NCI-H1105 (cell line): Measurements from ENCODE around the gene CDK2.
"Not testable (repeated sequence)": the region's sequence is repeated elsewhere in the genome, so short reads cannot be mapped to it uniquely, and the experiment has no call there.

Experiments
- DNase-seq: peaks from one replicate; lab custom pipeline; 2025; lab: John Stamatoyannopoulos, UW

CDK2 gene

DNA sequence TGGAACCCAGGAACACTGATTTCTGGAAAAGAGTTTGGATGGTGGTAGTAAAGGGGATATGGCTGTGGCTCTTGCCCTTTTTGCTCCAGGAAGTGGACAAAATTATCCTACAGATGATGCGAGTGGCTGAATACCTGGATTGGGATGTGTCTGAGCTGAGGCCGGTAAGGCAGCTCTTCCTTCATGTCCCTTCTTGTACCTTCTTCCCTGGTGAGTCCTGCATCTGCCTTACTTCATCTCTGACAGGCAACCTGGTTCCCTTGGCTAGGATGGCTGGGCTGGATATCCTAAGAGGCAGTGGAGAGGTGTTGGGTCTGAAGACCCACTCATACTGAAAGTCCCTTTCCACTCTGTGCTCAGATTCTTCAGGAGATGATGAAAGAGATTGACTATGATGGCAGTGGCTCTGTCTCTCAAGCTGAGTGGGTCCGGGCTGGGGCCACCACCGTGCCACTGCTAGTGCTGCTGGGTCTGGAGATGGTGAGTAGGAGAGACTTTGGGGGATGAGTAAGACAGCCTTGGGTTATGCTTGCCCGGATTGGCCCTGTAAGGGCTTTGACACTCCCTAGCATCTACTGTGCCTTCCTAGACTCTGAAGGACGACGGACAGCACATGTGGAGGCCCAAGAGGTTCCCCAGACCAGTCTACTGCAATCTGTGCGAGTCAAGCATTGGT, 27.7 kb upstream of the CDK2 start:
- DNase-seq: no peak

DNA sequence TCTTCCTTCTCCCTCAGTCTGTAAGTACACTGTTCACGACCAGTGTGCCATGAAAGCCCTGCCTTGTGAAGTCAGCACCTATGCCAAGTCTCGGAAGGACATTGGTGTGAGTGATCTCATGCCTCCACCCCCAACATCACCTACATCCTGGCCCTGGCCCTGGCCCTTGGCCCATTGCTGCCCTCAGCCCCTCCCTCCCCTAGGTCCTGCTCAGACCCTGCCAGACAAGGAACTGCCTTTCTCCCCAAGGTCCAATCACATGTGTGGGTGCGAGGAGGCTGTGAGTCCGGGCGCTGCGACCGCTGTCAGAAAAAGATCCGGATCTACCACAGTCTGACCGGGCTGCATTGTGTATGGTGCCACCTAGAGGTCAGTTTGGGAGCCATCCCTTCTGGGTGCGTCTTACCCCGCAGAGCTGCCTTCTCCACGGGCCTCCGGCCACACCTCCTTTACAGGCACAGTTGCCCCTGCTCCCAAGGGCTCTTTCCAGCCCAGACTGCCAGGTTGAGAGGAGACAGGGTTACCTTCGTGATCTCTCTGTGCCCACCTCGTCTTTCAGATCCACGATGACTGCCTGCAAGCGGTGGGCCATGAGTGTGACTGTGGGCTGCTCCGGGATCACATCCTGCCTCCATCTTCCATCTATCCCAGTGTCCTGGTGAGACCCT, 26.4 kb upstream of the CDK2 start:
- DNase-seq: peak; percentile 40

DNA sequence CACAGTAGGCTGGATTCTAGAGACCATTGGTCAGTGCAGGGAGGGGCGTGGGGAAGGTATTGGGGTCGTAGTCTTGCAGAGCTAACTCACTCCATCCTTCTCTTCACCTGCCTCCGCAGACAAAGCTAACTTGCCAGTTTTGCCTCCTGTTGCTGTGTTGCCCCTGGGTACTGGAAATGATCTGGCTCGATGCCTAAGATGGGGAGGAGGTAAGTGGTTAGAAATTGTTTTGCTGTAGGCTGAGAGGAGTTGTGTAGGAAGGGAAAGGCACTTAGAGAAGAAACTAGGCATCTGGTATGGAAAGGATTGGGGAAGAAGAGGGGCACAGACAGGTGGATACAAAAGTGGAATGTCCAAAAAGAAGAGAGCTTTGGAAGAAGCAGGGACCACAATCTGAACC, 24.6 kb upstream of the CDK2 start:
- DNase-seq: no peak

DNA sequence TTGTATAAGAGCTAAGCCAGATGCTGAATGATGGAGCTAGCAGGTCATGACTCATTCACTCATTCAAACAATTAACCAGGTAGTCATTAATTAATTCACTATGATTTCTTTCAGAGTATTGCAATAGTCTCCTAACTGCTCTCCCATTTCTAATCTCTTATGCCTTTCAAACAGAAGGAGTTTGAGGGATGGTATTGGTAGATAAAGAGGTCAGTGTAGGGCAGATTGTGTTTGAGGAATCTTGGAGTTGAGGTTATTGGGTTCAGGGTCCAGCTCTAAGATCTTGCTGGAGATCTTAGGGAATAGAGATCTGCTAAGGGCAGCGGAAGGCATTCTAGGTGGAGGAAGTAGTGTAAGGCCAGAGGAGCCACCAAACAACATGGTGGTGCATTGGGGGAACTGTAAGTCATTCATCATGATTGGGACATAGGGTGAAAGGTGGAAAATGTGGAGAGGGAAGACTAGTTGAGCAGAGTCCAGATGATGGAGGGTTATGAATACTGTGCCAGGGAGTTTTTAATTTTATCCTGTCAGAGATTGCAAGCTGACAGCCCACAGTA, 24.0 kb upstream of the CDK2 start:
- no peak for DNase-seq

DNA sequence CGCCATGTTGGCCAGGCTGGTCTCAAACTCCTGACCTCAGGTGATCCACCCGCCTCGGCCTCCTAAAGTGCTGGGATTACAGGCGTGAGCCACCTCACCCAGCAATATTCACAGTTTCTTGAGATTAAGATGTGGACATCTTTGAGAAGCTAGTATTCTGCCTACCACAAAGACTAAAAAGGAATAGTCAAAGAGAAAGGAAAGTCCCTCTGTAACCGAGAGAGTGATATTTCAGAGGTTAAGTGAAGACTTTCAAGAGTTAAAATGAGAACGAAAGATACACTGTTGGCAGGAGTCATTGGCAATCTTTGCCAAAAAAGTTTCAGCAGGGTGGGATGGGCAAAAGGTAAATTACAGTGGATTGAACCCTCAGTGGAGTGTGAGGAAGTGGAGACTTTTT, 20.1 kb upstream of the CDK2 start:
- no peak for DNase-seq

DNA sequence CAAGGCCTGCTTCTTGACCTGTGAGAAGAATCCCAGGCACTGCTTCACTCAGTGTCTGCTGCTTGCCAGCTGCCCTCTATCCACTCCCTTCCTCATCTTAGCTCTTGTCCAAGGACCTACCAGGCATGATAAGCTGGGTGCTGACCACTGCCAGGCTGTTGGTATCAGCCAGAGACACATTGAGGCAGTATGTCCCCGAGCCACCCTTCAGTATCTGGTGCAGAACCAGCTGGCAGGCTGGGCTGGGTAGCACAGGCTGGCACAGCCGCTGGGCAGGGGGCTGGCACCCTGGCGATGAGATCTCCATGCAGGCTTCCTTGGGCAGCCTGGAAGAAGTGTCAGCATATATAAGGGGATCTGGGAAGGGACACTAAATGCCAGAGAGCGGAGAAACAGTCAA, 11.3 kb upstream of the CDK2 start:
- DNase-seq: no peak

DNA sequence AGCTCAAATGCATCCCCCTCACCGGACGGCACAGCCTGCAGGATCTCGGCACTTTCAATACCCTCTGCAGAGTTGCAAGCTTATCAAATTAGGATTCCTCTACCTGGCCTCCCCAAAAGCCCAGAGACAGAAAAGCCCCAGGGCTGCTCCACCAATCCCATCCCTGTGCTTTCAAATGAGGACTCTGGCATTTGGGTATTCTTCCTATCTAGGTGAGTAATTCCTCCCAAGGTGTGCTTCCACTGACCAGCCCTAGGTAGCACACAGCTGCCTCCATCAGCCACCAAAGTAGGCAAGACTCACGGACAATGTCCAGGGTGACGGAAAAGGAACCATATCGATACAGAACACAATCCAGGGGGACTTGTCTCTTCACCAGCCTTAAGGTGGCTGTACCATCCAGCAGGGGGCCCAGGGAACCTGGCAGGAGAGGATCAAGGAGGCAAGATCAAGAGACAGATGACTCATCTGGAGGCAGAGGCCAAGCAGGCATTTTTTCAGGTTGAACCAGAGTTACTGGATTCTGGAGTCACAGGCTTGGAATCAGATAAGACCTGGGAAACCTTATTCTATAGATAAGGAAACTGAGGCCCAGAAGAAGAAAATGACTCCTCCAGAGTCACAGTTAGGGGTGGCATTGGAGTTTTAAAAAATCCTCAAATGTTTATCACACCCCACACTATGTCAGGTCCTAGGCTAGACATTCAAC, 10.7 kb upstream of the CDK2 start:
- no peak for DNase-seq

DNA sequence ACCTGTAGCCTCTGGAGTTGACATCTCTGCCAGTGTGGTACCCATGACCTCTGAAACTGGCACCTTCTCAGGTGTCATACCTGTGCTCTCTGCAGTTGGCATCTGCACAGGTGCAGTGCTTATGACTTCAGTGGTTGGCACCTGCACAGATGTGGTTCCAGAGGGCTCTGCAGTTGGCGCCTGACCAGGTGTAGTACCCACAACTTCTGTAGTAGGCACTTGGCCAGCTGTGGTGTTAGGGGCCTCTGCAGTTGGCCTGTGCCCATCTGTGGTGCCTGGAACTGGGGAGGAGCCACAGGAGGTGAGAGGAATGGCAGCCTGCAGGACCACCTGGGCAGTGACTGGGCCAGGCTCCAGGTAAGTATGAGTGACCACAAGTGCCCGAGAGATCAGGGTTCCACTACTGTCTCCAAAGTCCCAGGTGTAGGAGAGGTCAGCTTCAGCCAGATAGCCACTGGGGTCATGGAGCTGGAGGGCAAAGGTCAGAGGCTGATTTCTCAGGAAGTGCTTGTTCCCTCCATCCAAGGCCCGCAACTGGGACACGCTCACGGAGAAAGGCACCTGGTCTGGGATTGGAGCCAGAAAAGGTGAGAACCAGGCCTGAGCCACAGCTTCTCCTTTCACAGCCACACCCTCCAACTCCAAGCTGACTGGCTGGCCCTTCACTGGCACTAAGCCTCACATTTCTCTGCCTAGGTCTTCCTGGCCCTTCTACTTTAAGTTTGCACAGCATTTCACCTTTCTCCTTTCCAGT, 9.3 kb upstream of the CDK2 start:
- no peak for DNase-seq

DNA sequence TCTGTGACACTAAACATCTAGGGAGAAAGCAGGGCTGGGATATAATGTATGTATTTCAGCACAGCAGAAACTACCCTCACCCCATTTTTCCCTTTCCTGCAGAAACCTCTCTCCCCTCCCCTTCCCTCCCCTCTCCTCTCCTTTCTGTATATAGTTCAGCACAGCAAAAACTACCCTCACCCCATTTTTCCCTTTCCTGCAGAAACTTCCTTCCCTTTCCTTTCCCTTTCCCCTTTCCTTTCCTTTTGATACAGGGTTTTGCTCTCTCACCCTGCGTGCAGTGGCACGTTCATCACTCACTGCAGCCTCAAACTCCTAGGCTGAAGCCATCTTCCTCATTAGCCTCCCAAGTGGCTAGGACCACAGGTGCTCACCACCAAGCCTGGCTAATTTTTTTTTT, 2.9 kb upstream of the CDK2 start:
- no peak for DNase-seq

DNA sequence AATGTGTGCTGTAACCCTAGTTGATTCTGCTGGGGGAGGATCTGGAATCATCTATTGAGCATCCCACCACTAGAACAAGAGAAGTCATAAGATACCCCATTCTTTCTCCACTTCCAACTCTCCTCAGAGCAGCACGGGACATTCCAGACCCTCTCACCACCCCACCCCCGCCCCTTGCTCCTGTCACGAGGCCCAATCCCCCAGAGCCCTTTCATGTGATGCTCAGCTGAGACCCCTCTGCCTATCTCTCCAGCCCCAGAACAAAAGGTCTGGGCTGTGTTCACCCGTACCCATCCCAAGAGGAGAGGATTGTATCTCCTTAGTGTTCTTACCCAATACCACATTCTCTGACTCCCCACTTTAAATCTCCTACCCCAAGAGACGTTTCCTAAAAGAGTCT, 1.4 kb upstream of the CDK2 start:
- no peak for DNase-seq

DNA sequence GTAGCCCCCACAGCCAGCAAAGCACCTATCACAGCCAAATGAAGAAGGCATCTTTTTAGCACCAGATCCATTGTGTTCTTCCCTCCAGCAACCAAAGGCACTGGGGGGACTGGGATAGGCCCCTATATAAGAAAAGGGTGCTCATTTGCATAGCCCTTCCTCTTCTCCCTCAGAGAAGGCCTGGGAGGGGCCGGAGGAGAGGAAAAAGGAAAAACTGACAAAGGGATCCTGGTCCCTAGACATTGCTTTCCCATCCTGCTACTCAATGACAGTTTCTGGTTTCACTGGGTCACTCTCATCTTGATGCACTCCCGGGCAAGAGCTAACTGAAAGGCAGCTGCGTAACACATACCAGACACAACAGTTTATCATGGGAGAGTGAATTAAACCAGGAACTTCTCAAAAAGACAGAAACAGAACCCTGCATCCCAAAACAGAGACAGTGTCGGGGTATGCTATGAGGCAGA, 656 bp upstream of the CDK2 start, which contains the start of gene PMEL:
PMEL (minus strand) TSS at position 102 of the 467 bp plus-strand sequence; CDS start at position 71, 31 bp downstream.
- DNase-seq: no peak

DNA sequence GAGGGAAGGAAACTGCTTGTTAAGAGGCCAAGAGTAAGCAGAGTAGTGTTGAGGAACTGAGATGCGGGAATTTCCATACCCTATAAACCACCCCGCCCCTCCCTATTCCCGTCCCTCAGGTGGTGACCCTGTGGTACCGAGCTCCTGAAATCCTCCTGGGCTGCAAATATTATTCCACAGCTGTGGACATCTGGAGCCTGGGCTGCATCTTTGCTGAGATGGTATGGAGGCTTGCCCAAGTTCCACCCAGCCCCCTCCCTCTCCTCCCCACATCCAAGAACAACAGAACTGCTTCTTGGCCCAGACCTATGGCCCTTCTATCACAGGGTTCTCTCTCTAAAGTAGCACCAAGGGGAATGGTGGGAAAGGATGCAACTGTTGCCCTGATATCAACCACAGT, 2.7 kb downstream of the CDK2 start:
- DNase-seq: no peak

DNA sequence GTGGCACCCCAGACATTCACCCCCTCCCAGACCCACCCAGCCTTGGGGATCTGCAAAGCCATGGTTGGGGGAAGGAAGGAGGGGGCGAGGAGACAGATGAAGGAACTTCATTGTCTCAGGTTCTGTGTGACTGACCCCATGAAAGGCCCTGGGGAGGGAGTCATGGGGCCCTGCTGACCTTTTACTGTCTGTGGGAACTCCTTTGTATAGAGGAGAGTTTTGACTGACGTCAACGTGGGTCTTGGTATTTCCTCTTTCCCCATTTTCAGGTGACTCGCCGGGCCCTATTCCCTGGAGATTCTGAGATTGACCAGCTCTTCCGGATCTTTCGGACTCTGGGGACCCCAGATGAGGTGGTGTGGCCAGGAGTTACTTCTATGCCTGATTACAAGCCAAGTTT, 4.1 kb downstream of the CDK2 start:
- no peak for DNase-seq

DNA sequence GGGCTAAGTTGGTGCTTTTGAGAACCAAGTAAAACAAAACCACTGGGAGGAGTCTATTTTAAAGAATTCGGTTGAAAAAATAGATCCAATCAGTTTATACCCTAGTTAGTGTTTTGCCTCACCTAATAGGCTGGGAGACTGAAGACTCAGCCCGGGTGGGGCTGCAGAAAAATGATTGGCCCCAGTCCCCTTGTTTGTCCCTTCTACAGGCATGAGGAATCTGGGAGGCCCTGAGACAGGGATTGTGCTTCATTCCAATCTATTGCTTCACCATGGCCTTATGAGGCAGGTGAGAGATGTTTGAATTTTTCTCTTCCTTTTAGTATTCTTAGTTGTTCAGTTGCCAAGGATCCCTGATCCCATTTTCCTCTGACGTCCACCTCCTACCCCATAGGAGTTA, 5.4 kb downstream of the CDK2 start:
- DNase-seq: no peak

DNA sequence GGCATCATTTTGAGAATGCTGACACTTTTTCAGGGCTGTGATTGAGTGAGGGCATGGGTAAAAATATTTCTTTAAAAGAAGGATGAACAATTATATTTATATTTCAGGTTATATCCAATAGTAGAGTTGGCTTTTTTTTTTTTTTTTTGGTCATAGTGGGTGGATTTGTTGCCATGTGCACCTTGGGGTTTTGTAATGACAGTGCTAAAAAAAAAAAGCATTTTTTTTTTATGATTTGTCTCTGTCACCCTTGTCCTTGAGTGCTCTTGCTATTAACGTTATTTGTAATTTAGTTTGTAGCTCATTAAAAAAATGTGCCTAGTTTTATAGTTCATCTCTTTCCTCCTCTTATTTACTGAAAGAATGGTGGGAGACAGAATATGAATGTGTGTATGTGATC, 5.8 kb downstream of the CDK2 start:
- no peak for DNase-seq

DNA sequence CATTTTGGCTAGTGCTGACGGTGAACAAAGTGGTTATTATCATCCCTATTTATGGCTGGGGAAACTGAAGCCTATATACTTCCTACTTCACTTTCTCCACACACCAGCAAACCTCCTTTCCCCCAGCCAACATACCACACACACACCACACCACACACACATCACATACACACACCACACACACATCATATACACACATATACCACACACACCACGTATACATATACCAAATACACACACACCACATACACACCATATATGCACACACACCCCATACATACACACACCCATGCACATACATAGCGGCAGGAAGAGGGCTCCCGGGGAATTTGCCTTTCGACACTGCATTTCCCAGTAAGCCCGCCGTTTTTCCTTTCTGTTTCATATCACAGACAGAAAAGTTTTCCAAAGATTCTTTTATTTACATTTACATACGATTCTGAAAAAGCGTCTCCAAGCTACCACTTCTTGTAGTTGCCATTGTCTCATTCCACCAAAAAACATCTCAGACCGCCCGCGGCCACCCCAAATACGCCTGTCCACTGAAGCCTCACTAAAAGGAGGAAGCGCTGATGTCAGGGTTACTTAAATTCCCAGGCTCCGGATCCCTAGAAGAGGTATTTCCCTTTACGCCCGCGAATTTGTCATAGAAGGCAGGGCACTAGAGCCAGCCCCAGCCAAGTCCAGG, 6.4 kb downstream of the CDK2 start:
- DNase-seq: no peak

DNA sequence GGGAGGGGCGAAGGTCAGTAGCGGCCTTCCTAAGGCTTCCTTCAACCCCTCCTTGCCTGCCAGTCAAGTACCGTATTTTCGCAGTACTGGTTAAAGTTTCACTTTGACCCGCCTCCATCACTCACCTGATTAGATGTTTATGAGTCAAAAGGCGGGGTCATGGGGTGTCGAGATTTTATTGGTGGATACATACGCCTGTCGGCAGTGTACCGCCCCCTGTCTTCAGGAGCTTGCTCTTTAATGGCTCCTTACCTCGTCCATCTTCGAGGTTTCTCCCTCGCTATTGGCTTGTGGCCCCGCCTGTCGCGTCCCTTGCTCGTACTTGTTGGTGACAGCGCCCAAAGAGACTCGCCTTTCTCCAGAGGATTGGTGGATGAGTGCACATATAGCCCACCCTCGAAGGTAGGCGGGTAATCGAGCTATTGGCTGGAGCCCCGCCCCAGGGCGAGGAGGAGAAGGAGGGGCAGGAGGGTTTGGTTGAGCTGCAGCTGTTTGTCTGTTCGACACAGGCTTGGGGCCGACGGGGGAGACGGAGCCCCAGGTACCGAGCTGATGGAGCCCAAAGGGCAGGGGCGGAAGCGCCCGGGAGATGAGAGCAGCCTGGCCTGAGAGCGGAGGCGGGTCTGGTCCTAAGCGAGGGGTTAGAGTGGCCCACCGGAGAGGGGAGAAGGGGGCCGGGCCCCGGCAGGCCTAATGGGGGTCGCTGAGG, 7.1 kb downstream of the CDK2 start, which contains the start of gene RAB5B:
RAB5B (plus strand) TSS at position 480 of the 709 bp plus-strand sequence. CDS start 12,883 bp downstream, outside the sequence.
- DNase-seq: peak; percentile 96

DNA sequence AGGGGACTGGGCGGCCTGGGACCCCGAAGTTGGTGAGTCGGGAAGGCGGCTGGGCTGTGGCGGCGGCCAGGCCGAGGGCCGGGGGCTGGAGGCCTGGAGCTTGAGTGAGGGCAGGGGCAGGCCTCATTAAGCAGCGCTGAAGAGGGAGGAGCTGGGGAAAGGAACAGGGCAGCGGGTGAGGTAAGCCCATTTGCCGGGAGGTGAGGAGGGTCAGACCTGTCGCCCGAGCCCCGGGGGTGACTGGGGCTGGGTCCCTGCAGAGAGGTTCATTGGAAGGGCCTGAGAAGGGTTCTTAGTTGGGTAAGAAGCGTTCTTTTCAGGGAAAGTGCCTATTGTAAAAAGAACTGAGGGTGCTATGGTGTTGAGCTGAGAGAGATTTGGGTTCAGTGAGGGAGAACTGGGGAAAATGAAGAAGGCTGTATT, 7.7 kb downstream of the CDK2 start:
- peak; percentile 8 for DNase-seq

DNA sequence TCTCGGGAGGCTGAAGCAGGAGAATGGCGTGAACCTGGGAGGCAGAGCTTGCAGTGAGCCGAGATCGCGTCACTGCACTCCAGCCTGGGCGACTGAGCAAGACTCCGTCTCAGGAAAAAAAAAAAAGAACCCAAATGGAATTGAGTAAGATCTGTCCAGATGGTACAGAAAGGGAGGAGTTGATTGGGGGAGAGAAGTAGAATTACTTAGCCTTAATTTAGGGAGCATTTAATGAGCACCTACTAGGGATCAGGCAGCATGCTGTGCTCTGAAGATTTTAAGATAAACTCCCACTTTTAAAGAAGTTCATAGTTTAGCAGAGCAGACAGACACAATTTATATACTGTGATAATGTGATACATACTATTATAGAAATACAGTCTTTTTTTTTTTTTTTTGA, 11.8 kb downstream of the CDK2 start:
- DNase-seq: no peak

DNA sequence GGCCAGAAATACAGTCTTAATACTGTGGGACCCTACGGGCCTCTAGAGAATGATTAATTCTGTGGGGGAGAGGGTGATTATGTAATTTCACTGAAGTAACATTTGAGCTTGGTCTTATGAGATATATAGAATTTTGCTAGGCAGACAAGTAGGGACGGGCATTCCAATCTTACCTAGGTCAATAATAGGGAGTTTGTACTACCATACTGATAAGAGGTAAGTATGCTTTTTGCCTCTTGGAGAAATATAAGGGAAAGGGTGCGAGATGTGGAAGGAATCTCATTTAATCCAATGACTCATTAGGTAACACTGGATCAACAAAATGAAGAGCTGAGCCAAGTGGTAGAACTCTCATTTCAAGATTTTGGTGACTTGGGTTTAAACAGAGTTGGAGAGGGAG, 12.4 kb downstream of the CDK2 start:
- no peak for DNase-seq

DNA sequence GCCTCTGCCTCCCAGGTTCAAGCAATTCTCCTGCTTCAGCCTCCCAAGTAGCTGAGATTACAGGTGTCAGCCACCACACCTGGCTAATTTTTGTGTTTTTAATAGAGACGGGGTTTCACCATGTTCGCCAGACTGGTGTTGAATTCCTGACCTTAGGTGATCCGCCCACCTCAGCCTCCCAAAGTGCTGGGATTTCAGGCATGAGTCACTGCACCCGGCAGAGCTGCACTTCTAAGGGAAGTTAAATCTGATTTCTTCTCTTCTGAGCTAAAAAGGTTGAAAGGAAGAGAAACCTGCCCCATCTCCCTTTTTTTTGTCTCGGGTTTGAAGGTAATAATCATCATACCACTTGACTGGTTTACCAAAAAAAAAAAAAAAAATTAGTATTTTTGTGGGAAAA, 15.3 kb downstream of the CDK2 start:
- not testable (repeated sequence) for DNase-seq
